HepG2 (cell line): ENCODE results near the gene TOR4A. TPM values are rescaled to one million over a fixed set of nuclear protein-coding genes. Genes with fewer than 3 reads are reported as not detected.

ENCODE experiments used
- ARHGAP35 ChIP-seq: sonication (generic); formaldehyde crosslinking; IDR thresholded peaks from 2 replicates; pipeline ENCODE4 v1.9.0; 2022; ENCODE audit warnings: mild to moderate bottlenecking, inconsistent platforms, moderate library complexity, missing genetic modification reagents, borderline replicate concordance
- ETS1 ChIP-seq: sonication (generic); formaldehyde crosslinking; IDR thresholded peaks from 2 replicates; pipeline ENCODE4 v1.4.0; 2020; ENCODE audit warnings: missing genetic modification reagents
- FOXC1 ChIP-seq: sonication (generic); formaldehyde crosslinking; IDR thresholded peaks from 2 replicates; pipeline ENCODE4 v1.8.0; 2022; ENCODE audit warnings: mild to moderate bottlenecking, missing genetic modification reagents, borderline replicate concordance
- FOXK1 ChIP-seq: sonication (generic); formaldehyde crosslinking; IDR thresholded peaks from 2 replicates; pipeline ENCODE4 v1.4.0; 2020; ENCODE audit warnings: low read depth, missing genetic modification reagents, borderline replicate concordance
- GRHL1 ChIP-seq: sonication (generic); formaldehyde crosslinking; conservative IDR thresholded peaks from 2 replicates; pipeline ENCODE4 v1.8.0; 2022; ENCODE audit warnings: missing genetic modification reagents
- HNRNPL ChIP-seq: fragments of 200-400 bp; formaldehyde crosslinking; IDR thresholded peaks from 2 replicates; pipeline ENCODE4 v1.6.1; 2017; ENCODE audit warnings: mild to moderate bottlenecking, low read depth, low read length
- HNRNPLL ChIP-seq: fragments of 200-400 bp; formaldehyde crosslinking; IDR thresholded peaks from 2 replicates; pipeline ENCODE4 v1.6.1; 2017; ENCODE audit warnings: mild to moderate bottlenecking, low read depth, low read length; ENCODE audit not compliant: poor library complexity, severe bottlenecking
- KAT2B ChIP-seq: fragments of 150-350 bp; IDR thresholded peaks from 2 replicates; pipeline ENCODE4 v1.6.1; 2014; ENCODE audit warnings: low read depth, low read length, borderline replicate concordance
- KAT8 ChIP-seq: IDR thresholded peaks from 2 replicates; pipeline ENCODE4 v1.6.1; 2016; ENCODE audit warnings: missing genetic modification reagents, missing compliant biosample characterization
- KLF9 ChIP-seq: IDR thresholded peaks from 2 replicates; pipeline ENCODE4 v1.6.1; 2016; ENCODE audit warnings: low read depth
- MATR3 ChIP-seq: sonication (generic); formaldehyde crosslinking; IDR thresholded peaks from 2 replicates; pipeline ENCODE4 v1.4.0; 2020; ENCODE audit warnings: missing genetic modification reagents
- MLLT10 ChIP-seq: sonication (generic); formaldehyde crosslinking; IDR thresholded peaks from 2 replicates; pipeline ENCODE4 v1.4.0; 2020; ENCODE audit warnings: missing genetic modification reagents
- NONO ChIP-seq, 2 experiments: fragments of 450-650 bp in 1 of 2; sonication (generic) in 1 of 2; formaldehyde crosslinking in 1 of 2; IDR thresholded peaks in 1 of 2; conservative IDR thresholded peaks in 1 of 2; 2 replicates each; pipeline versions ENCODE4 v1.6.1 to v1.8.0; 2017 to 2022; ENCODE audit warnings: mild to moderate bottlenecking in 1 of 2, missing genetic modification reagents in 1 of 2, moderate library complexity in 1 of 2
- TFE3 ChIP-seq: IDR thresholded peaks from 2 replicates; pipeline ENCODE4 v1.6.1; 2016
- ZBTB21 ChIP-seq: sonication (generic); formaldehyde crosslinking; IDR thresholded peaks from 2 replicates; pipeline ENCODE4 v1.4.0; 2020; ENCODE audit warnings: missing genetic modification reagents
- ZNF281 ChIP-seq: sonication (generic); formaldehyde crosslinking; IDR thresholded peaks from 2 replicates; pipeline ENCODE4 v1.4.0; 2020; ENCODE audit warnings: missing genetic modification reagents, borderline replicate concordance
- ZNF547 ChIP-seq: sonication (generic); formaldehyde crosslinking; IDR thresholded peaks from 2 replicates; pipeline ENCODE4 v1.5.1; 2020; ENCODE audit warnings: mild to moderate bottlenecking, missing genetic modification reagents
- ZNF570 ChIP-seq: sonication (generic); formaldehyde crosslinking; IDR thresholded peaks from 2 replicates; pipeline ENCODE4 v1.4.0; 2020; ENCODE audit warnings: mild to moderate bottlenecking, missing genetic modification reagents, borderline replicate concordance
- ZNF761 ChIP-seq: sonication (generic); formaldehyde crosslinking; conservative IDR thresholded peaks from 2 replicates; pipeline ENCODE4 v1.4.0; 2020; ENCODE audit warnings: mild to moderate bottlenecking, missing genetic modification reagents
- ZZZ3 ChIP-seq: sonication (generic); formaldehyde crosslinking; IDR thresholded peaks from 2 replicates; pipeline ENCODE4 v1.4.0; 2020; ENCODE audit warnings: missing genetic modification reagents, mild to moderate bottlenecking, borderline replicate concordance
- polyA plus RNA-seq, 8 experiments: library from polyadenylated mRNA; depleted of rRNA in 3 of 8; stranded (reverse) in 7 of 8; unstranded in 1 of 8; fragments of >200 nt; fragmentation: Illumina TruSeq in 4 of 8; extraction: Trizol in 4 of 8; gene quantifications; 2 replicates each; pipeline versions ENCODE4 v1.2.1 to v1.2.3, GENCODE V29; 2011 to 2016; ENCODE audit warnings: low read depth in 4 of 8, missing spikeins in 1 of 8, mixed read lengths in 1 of 8; ENCODE audit not compliant: insufficient read depth in 1 of 8
- total RNA-seq, 5 experiments: library from RNA; depleted of rRNA; stranded (reverse); fragments of >200 nt; fragmentation: Illumina TruSeq; extraction: Trizol; gene quantifications; 2 replicates each; pipeline ENCODE4 v1.2.3, GENCODE V29; 2016; ENCODE audit warnings: low read depth in 1 of 5

TOR4A gene
- total and polyA plus RNA-seq, 2 of the 13 experiments (the other 11 are each of a cell fraction or from before 2014, with no cell fraction given): 11.1 to 14.2 TPM

GRCh38 chr9:137241490-137242268, 35.8 kb upstream of the TOR4A start (continued):
- TF ChIP-seq MLLT10 (CRISPR knock-in tag): no peak
- no peak for TF ChIP-seq TFE3 (CRISPR knock-in tag)
- 0 out of 2 replicates have a peak, but pooled peaks have one; percentile 49 for TF ChIP-seq ZNF547
- TF ChIP-seq ZNF570 (CRISPR knock-in tag): no peak
- TF ChIP-seq KLF9 (CRISPR knock-in tag): no peak
- 0 out of 2 replicates have a peak, but pooled peaks have one; percentile 28 for TF ChIP-seq HNRNPL
- 0 out of 2 replicates have a peak, but pooled peaks have one; percentile 48 for TF ChIP-seq ARHGAP35
- no peak for TF ChIP-seq ZNF761 (CRISPR knock-in tag)
- no peak for TF ChIP-seq ETS1 (CRISPR knock-in tag)
- TF ChIP-seq MATR3 (CRISPR knock-in tag): no peak
- TF ChIP-seq FOXC1 (CRISPR knock-in tag): no peak
- peak; percentile 61 for TF ChIP-seq HNRNPLL
- no peak for TF ChIP-seq ZBTB21 (CRISPR knock-in tag)
- TF ChIP-seq NONO (IDR thresholded peaks at IDR 0.05): no peak
- TF ChIP-seq NONO (CRISPR knock-in tag; conservative IDR thresholded peaks at IDR 0.05): no peak
- no peak for TF ChIP-seq ZNF281 (CRISPR knock-in tag)
- TF ChIP-seq FOXK1 (CRISPR knock-in tag): no peak
- TF ChIP-seq KAT8: no peak
- TF ChIP-seq ZZZ3 (CRISPR knock-in tag): peak; percentile 31; the same call in 1 of the 2 replicates
- no peak for TF ChIP-seq KAT2B
- no peak for TF ChIP-seq GRHL1 (CRISPR knock-in tag)
